ENCODE measurements around the gene OBSCN. TPM values are rescaled to one million over a fixed set of nuclear protein-coding genes. Genes with fewer than 3 reads are reported as not detected.

Gene OBSCN
- total RNA-seq, 1 donor from 2014 or later: 59.5 TPM

DNA sequence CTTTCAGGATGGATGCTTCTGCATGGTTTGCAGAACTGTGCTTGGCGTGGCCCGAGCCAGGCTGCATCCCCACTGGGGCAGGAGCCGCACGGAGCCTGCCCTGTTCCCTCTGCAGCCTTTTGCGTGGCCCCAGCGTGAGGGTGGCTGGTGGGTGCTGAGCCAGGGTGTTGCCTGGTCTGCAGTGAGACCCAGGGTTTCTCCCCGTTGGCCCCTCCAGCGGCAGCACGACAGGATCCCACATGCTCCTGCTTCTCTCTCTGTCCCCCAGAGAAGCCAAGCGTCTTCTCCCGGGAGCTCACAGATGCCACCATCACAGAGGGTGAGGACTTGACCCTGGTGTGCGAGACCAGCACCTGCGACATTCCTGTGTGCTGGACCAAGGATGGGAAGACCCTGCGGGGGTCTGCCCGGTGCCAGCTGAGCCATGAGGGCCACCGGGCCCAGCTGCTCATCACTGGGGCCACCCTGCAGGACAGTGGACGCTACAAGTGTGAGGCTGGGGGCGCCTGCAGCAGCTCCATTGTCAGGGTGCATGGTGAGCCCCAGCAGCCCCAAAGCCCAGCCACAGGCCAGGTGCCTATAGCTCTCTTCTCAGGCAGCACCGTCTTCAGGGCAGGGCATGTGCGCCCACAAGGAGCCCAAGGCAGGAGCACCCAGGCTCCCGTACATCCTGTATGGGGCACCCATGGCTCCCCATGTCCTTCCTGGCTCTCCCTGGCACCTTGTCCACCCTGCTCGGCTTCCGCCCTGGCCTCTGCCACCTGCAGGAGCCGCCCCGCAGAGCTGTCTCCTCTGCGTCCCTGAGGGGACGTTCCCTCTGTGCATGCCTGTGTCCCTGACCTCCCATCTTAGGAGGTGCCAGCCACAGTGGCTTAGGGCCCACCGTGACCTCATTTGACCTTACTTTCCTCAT, 78.9 kb downstream of the OBSCN start:
- no peak for DNase-seq (ENCODE audit: low read depth)

DNA sequence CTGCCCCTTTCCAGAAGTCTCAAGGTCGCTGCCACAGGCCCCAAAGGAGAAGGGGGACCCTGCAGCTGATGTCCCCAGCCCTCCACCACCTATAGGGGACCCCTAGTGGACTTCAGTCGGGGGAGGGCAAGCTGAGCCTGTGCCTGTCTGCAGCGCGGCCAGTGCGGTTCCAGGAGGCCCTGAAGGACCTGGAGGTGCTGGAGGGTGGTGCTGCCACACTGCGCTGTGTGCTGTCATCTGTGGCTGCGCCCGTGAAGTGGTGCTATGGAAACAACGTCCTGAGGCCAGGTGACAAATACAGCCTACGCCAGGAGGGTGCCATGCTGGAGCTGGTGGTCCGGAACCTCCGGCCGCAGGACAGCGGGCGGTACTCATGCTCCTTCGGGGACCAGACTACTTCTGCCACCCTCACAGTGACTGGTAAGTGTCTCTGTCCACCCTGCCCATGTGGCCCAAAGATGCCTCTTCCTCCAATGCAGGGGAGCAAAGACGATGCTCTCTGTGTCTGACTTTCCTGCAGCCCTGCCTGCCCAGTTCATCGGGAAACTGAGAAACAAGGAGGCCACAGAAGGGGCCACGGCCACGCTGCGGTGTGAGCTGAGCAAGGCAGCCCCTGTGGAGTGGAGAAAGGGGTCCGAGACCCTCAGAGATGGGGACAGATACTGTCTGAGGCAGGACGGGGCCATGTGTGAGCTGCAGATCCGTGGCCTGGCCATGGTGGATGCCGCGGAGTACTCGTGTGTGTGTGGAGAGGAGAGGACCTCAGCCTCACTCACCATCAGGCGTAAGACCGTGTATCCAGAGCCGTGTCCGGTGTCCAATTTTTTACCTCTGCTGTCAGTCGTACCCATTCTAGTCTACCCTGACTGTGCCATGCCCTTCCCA, 79.9 kb downstream of the OBSCN start:
- no peak for DNase-seq (ENCODE audit: low read depth)

DNA sequence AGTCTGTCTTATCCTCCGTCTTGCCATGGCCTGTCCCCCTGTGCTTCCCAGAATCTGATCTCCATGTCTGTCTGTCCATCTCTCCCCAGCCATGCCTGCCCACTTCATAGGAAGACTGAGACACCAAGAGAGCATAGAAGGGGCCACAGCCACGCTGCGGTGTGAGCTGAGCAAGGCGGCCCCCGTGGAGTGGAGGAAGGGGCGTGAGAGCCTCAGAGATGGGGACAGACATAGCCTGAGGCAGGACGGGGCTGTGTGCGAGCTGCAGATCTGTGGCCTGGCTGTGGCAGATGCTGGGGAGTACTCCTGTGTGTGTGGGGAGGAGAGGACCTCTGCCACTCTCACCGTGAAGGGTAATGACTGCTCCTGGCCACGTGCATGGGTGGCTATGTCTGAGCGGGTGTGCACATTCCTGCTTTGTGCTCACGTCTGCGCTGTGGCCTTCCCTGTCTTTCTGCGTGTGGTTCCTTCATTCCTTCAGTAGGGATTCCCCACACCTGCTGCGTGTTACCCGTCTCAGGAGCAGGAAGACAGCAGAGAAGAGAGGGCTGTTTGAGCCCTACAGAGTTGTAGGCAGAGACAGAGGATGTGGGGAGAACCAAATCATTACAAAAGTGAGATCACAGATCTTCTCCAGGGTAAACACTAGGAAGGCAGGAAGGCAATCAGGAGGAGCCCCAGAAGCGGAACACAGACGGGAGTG, 80.8 kb downstream of the OBSCN start:
- no peak for DNase-seq (ENCODE audit: low read depth)

DNA sequence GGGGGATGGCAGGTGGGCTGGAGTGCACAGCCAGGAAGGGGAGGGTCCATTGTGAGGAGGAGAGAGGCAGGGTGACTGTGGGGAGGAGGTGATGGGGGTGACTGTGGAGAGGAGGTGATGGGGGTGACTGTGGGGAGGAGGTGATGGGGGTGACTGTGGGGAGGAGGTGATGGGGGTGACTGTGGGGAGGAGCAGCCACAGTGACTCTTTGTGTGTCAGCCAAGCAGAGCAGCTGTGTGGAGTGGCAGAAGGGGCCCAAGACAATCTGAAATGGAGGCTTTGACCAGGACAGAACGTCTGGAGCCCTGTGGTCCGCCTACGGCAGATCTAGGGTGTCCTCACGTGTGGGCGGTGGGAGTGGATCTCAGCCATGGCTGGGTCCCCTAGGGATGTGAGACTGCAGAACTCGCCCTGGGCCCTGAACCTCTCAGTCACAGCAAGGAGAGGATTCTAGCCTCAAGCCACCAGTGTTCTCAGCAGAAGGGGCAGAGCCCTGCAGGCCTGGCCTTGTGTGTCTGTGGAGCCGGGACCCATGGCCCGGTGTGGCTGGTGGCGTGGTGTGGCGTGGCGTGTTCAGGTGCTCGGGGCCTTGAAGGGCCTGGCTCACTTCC, 81.5 kb downstream of the OBSCN start:
- DNase-seq (ENCODE audit: low read depth): no peak

DNA sequence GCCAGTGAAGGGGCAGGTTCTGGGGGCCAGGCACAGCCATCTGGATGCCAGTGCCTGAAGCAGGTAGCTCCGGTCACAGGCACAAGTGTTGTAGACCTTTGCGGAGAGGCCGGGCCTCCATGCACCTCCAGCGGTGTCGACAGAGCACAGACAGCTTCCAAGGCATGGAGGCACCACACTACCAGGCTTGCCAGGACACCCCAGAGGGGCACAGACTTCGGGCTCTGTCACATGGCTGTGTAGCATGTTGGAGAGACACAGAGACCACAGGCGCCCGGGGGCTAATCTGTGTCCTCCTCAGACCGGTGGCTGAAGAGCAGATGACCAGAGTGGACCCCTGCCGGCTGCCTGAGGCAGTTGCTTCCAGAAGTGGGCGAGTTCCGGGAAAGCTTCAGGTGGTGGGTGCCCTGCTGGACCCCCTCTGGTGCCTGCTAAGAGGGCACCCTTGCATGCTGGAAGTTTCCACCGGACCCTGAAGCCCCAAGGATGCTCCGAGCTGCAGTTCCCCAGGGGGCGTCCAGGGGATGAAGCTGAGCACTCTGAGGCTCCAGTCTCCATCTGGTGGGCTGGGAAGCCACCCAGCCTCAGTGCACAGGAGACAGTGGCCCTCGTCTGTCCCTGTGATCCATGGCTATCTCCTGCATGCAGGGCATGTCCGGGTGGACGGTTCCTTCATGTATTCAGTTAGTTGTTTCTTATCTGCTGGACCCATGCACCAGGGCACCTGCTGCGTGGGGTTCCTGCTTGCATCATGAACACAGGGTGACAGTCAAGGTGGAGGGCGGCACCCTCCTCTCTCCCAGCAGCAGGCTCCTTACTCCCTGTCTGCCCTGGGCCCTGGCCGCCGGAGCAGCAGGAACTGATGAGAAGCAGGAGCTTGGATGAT, 82.4 kb downstream of the OBSCN start:
- DNase-seq (ENCODE audit: low read depth): no peak

DNA sequence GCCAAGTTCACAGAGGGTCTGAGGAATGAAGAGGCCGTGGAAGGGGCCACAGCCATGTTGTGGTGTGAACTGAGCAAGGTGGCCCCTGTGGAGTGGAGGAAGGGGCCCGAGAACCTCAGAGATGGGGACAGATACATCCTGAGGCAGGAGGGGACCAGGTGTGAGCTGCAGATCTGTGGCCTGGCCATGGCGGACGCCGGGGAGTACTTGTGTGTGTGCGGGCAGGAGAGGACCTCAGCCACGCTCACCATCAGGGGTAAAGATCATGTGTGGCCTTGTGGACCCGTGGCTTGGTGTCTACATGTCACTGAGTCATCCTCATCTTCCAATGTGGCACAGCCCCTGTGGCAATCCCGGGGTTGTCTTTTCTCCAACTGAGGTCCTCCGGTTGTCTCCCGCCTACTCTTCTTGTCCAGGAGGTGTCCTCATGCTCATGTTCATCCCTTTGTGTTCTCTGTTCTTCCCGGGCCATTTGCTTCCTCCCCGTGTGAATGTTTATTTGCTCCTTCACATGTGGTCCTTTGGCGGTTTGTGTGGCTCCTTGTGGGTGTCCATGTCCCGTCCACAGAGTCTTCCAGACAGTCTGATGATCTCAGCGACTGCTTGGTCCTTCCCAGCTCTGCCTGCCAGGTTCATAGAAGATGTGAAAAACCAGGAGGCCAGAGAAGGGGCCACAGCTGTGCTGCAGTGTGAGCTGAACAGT, 84.2 kb downstream of the OBSCN start:
- DNase-seq (ENCODE audit: low read depth): peak; percentile 50

DNA sequence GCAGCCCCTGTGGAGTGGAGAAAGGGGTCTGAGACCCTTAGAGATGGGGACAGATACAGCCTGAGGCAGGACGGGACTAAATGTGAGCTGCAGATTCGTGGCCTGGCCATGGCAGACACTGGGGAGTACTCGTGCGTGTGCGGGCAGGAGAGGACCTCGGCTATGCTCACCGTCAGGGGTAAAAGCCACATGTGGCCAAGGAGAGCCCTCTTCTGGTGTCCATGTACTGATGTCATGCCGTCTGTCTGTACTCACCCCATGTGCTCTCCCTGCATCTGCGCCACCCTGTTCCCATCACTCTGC, 84.7 kb downstream of the OBSCN start:
- DNase-seq (ENCODE audit: low read depth): no peak

DNA sequence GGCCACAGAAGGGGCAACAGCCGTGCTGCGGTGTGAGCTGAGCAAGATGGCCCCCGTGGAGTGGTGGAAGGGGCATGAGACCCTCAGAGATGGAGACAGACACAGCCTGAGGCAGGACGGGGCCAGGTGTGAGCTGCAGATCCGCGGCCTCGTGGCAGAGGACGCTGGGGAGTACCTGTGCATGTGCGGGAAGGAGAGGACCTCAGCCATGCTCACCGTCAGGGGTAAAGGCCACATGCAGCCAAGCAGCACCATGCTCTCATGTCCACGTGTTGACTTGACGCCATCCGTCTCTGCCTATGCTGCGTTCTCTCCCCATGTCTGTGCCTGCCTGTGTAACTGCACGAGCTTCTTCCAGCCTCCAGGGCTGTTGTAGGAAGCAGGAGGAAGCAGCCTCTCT, 85.5 kb downstream of the OBSCN start:
- DNase-seq (ENCODE audit: low read depth): no peak

DNA sequence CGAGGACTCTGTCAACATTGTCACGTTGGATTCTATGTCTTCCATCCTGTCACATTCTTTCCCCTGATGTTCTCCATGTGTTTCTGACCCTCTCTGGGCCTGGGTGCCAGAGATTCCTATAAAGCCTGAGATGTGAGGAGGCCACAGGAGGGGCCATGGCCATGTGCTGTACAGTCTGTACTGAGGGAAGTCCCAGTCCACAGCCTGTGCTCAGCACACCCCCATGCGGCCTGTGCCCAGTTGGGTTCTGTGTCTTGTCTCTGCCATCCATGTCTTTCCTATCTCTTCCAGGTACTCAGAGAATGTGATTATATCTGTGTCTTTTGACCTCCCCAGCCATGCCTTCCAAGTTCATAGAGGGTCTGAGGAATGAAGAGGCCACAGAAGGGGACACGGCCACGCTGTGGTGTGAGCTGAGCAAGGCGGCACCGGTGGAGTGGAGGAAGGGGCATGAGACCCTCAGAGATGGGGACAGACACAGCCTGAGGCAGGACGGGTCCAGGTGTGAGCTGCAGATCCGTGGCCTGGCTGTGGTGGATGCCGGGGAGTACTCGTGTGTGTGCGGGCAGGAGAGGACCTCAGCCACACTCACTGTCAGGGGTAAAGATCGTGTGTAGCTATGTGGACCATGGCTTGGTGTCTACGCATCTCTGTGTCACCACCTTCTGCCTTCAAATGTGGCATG, 86.1 kb downstream of the OBSCN start:
- no peak for DNase-seq (ENCODE audit: low read depth)

DNA sequence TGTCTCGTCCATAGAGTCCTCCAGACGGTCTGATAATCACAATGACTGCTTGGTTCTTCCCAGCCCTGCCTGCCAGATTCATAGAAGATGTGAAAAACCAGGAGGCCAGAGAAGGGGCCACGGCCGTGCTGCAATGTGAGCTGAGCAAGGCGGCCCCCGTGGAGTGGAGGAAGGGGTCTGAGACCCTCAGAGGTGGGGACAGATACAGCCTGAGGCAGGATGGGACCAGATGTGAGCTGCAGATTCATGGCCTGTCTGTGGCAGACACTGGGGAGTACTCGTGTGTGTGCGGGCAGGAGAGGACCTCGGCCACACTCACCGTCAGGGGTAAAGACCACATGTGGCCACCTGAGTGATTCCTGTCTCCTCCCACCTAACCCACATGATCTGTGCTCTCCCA, 86.9 kb downstream of the OBSCN start:
- no peak for DNase-seq (ENCODE audit: low read depth)

DNA sequence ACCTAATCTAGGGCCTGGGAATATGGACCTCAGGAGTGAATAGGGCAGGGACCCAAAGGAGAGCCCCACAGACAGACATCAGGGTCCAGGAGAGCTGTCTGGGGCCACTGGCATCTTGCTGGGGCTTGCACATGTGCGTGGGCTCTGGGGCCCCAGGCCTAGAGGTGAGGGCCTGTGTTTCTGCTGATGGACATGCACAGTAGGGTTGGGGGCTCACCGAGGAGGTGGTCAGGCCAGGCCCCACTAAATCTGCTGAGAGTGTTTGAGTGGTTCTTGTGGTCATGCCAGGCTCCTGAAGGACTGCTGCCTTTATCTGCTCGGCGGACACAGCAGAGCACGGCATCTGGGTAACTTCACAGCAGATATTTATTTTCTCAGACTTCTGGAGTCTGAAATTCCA, 87.4 kb downstream of the OBSCN start:
- no peak for DNase-seq (ENCODE audit: low read depth)

DNA sequence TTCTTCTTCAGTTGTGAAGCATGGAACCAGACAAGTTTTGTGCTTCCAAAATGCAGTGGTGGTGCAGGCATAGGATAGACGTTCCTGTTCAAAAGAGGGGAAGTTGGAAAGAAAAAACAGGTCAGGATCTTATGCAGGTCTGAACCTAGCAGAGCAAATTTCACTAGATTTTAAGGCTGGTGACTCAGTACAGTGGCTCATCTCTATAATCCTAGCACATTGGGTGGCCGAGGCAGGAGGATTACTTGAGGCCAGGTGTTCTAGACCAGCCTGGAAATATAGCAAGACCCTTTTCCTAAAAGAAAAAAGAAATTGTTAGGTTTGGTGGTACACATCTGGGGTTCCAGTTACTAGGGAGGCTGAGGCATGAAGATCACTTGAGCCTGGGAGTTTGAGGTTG, 88.1 kb downstream of the OBSCN start:
- DNase-seq (ENCODE audit: low read depth): no peak

DNA sequence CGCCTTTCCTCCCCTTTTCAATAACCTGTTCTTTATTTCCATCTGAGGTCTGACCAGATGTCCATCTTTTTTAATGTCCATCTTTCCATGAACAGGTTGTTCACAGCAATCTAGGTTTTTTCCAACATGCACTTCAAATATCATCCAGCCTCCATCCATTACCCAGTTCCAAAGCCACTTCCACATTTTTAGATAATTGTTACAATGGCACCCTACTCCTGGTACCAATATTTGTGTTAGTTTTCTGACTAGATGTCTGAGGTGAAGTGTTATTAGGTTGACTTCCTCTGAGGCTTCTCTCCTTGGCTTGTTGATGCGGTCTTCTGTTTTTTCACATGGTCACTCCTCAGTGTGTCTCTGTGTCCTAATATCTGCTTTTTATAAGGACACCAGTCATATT, 89.4 kb downstream of the OBSCN start:
- no peak for DNase-seq (ENCODE audit: low read depth)

DNA sequence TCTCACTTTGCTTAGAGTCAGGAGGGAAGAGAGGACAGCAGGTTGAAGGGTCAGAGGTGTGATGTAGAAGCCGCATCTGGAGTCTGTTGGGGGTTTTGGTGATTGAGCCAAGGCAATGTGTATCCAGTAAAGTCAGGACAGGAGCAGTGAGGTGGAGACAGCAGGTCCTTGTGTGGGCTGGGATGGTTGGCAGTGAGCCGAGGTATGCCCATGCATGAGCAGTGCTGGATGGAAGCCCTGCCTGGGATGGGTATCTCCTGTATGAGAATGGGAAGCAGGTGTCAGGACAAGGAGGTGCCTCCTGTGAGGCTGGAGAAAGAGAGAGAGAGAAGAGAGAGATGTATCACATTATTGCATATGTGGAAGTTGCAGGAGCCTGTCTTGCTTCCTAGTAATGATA, 90.0 kb downstream of the OBSCN start:
- DNase-seq (ENCODE audit: low read depth): no peak

DNA sequence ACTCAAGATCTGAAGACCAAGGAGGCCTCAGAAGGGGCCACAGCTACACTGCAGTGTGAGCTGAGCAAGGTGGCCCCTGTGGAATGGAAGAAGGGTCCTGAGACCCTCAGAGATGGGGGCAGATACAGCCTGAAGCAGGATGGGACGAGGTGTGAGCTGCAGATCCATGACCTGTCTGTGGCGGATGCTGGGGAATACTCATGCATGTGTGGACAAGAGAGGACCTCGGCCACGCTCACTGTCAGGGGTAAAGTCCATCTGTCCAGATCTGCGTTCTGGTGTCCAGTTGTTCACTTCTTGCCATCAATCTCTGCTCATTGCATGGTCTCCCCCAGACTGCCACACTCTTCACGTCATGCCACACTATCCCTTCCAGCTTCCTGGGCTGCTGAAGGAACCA, 90.6 kb downstream of the OBSCN start:
- DNase-seq (ENCODE audit: low read depth): no peak

DNA sequence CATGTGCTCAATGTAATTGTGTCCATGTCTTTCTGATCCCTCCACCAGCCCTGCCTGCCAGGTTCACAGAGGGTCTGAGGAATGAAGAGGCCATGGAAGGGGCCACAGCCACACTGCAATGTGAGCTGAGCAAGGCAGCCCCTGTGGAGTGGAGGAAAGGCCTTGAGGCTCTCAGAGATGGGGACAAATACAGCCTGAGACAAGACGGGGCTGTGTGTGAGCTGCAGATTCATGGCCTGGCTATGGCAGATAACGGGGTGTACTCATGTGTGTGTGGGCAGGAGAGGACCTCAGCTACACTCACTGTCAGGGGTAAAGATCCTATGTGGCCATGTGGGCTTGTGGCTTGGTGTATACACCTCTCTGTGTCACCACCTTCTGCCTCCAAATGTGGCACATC, 91.4 kb downstream of the OBSCN start:
- no peak for DNase-seq (ENCODE audit: low read depth)

DNA sequence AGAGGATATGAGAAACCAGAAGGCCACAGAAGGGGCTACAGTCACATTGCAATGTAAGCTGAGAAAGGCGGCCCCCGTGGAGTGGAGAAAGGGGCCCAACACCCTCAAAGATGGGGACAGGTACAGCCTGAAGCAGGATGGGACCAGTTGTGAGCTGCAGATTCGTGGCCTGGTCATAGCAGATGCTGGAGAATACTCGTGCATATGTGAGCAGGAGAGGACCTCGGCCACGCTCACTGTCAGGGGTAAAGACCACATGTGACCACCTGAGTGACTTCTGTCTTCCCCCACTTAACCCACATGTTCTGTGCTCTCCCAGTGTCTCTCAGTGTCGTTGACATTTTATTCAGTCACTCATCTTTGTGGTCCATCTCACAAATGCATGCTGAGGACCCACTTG, 92.1 kb downstream of the OBSCN start:
- DNase-seq (ENCODE audit: low read depth): no peak

DNA sequence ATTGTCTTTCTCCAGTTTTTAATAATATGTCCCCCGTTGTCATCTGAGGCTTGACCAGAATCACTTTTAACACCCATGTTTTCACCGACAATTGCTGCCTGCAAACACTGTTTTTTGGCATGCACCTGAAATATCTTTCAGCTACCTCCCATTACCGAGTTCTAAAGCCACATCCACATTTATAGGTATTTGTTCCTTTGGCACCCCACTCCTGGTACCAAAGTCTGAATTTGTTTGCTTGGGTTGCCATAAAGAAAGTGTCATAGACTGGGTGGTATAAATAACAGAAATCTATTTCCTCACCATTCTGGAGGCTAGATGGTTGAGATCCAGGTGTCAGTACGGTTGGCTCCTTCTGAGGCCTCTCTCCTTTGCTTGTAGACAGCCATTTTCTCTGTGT, 94.2 kb downstream of the OBSCN start:
- DNase-seq (ENCODE audit: low read depth): no peak

DNA sequence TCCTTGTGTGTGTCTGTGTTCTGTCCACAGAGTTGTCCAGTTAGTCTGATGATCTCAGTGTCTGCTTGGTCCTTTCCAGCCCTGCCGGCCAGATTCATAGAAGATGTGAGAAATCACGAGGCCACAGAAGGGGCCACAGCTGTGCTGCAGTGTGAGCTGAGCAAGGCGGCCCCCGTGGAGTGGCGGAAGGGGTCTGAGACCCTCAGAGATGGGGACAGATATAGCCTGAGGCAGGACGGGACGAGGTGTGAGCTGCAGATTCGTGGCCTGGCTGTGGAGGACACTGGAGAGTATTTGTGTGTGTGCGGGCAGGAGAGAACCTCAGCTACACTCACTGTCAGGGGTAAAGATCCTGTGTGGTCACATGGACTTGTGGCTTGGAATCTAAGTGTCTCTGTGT, 95.8 kb downstream of the OBSCN start:
- no peak for DNase-seq (ENCODE audit: low read depth)

Measured in myocyte (in vitro differentiated cells).